Stimulated activated CD8-positive, alpha-beta memory T cell treated with anti-CD3 and anti-CD28 coated beads, Interleukin-7, amount 100 ng/mL, for 4 hours (primary cell): Measurements from ENCODE around the gene CTRB2.
"Not testable (repeated sequence)": the region's sequence is repeated elsewhere in the genome, so short reads cannot be mapped to it uniquely, and the experiment has no call there.

Experiments
- DNase-seq, 2 donors: peaks; one replicate each; pipeline ENCODE4 v3.0.0-alpha.2; 2020; ENCODE audit warnings: low read depth in 2 of 2

Gene CTRB2

GRCh38 chr16:75227361-75228142 lies 20.6 kb upstream of the CTRB2 start:
- no peak for DNase-seq

GRCh38 chr16:75226550-75227360 lies 19.8 kb upstream of the CTRB2 start:
- no peak for DNase-seq

- DNase-seq = no peak
These were observed 18.9 kb upstream of the CTRB2 start for GRCh38 chr16:75225678-75226515.

GRCh38 chr16:75225092-75225491 lies 18.1 kb upstream of the CTRB2 start:
- DNase-seq = no peak

- DNase-seq = no peak
These were observed 17.5 kb upstream of the CTRB2 start for GRCh38 chr16:75224306-75225082.

- DNase-seq = not testable (repeated sequence)
These were observed 16.2 kb upstream of the CTRB2 start for GRCh38 chr16:75223129-75223528.

- DNase-seq = no peak
These were observed 15.4 kb upstream of the CTRB2 start for GRCh38 chr16:75222271-75222783.

- DNase-seq = no peak
These were observed 12.9 kb upstream of the CTRB2 start for GRCh38 chr16:75219838-75220237.

- DNase-seq = no peak
These were observed 12.1 kb upstream of the CTRB2 start for GRCh38 chr16:75219088-75219487.

GRCh38 chr16:75218256-75219076 lies 11.5 kb upstream of the CTRB2 start, which contains the start of gene CTRB1:
Gene CTRB1, plus strand, starts transcription at chr16:75218988. Its CDS starts 20 bp downstream, at chr16:75219008.
- no peak for DNase-seq

GRCh38 chr16:75217389-75217851 lies 10.5 kb upstream of the CTRB2 start:
- no peak for DNase-seq

GRCh38 chr16:75216576-75216975 lies 9.6 kb upstream of the CTRB2 start:
- no peak for DNase-seq

- no peak for DNase-seq
These were observed 9.2 kb upstream of the CTRB2 start for GRCh38 chr16:75216127-75216526.

- not testable (repeated sequence) for DNase-seq
These were observed 4.3 kb upstream of the CTRB2 start for GRCh38 chr16:75211286-75211685.

- no peak for DNase-seq
These were observed 3.0 kb upstream of the CTRB2 start for GRCh38 chr16:75209944-75210343.

- not testable (repeated sequence) for DNase-seq
These were observed 2.6 kb upstream of the CTRB2 start for GRCh38 chr16:75209514-75209913.

- no peak for DNase-seq
These were observed 2.0 kb upstream of the CTRB2 start for GRCh38 chr16:75208861-75209505.

GRCh38 chr16:75208242-75208825 lies 1.4 kb upstream of the CTRB2 start:
- DNase-seq = no peak

- DNase-seq = no peak
These were observed 870 bp upstream of the CTRB2 start for GRCh38 chr16:75207831-75208230.
